HG02763 (cell line): ENCODE measurements around the gene SLC16A2.
"Not testable (repeated sequence)": the region's sequence is repeated elsewhere in the genome, so short reads cannot be mapped to it uniquely, and the experiment has no call there.

Experiments
- ATAC-seq: cut with Tn5 transposase; IDR thresholded peaks from one replicate; pipeline ENCODE4 v1.9.1; 2021; ENCODE audit warnings: mild to moderate bottlenecking, moderate library complexity; ENCODE audit not compliant: unreplicated experiment

SLC16A2 gene

DNA sequence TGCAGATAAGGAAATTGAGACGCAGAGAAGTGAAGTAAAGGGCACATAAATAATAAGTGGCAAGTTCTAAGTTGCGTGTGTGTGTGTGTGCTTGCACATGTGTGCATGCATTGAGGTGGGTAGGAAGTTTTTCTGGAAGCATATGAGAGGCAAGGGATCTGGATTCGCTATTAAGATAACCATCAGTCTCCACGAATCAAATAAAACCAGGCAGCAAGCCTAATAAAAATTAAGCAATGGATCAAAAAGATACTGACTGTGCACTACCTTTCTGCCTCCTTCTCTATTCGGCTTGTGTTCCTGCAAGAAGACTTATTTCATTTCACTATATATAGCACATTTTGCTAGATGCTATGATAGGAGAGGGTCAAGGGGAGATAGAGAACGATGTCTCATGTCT is 23.8 kb downstream of the SLC16A2 start:
- ATAC-seq, result no peak

DNA sequence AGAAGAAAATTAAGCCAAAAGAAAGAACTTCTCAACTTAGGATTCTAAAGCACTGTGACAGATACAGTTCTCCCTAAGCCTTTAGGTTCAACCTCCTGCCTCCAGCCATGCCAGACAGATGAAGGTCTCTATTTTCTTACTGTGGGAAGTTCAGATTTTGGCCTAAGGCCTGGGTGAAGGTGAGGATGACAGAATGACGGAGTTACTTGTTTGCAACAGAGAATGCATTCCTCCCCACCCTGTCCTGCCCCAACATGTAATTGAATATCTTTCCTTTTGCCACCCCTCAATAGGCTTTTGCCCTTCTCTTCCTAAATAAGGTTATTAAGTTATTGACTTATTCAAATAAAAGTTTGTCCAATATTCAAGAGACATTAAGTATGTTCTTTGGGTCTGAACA is 25.6 kb downstream of the SLC16A2 start:
- no peak for ATAC-seq

GRCh38 chrX:74448669-74449068 is 27.4 kb downstream of the SLC16A2 start:
- ATAC-seq, result no peak

GRCh38 chrX:74449322-74449936 is 28.1 kb downstream of the SLC16A2 start:
- ATAC-seq, result no peak

DNA sequence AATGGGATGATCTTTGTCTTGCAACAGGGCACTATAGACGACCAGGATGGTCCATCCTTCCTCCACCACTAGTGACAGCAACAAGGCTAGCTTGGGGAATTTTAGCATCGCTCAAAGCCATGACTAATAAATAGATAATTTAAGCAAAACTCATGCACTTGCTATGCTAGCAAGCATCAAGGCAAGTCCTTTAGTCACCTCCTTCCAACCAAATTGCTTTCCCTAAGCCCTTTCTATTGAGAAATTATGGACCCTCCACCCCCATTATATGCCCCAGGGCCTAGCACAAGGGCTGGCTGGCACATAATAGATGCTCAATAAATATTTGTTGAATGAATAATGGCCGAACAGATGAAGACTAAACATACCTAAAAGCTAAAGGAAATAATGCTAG is 28.6 kb downstream of the SLC16A2 start:
- ATAC-seq, result no peak

GRCh38 chrX:74450803-74451449 is 29.6 kb downstream of the SLC16A2 start:
- ATAC-seq, result no peak

- no peak for ATAC-seq
Measured at GRCh38 chrX:74451450-74452198, 30.3 kb downstream of the SLC16A2 start.

DNA sequence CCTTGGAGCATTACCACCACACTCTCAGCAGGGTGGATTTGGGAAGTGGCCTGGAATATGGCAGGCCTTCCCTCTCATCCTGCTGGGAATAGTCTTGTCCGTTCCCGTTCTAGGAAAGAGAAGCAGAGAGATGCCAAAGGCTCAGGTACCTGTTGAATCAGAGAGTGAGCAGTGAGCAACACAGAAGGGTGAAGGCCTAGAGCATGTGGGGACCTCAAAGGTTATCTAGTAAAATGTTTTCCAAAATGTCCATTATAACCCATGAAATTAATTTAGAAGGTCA is 30.8 kb downstream of the SLC16A2 start:
- ATAC-seq, result no peak

- no peak for ATAC-seq
Measured at GRCh38 chrX:74453178-74453577, 31.9 kb downstream of the SLC16A2 start.

- not testable (repeated sequence) for ATAC-seq
Measured at GRCh38 chrX:74454233-74454632, 32.9 kb downstream of the SLC16A2 start.

- no peak for ATAC-seq
Measured at GRCh38 chrX:74458736-74459135, 37.4 kb downstream of the SLC16A2 start.

DNA sequence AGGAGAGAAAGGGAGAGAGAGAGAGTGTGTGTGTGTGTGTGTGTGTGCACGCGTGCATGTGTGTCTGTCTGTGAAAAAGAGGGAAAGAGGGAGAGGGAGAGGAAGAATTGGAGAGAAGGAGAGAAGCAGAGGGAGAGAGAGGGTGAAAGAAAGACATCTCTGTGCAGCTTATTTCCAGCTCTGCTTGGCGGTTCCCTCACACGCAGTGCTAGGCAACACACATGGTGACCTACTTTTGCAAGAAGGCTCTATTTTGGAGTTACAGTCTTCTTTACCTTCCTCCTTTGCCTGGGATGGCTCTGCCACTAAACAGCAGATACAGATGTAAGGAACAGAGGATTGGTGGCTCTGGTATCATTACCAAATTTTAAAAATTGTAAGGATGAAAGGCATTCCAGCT is 40.1 kb downstream of the SLC16A2 start:
- ATAC-seq, result no peak

- no peak for ATAC-seq
Measured at GRCh38 chrX:74464722-74465121, 43.4 kb downstream of the SLC16A2 start.

DNA sequence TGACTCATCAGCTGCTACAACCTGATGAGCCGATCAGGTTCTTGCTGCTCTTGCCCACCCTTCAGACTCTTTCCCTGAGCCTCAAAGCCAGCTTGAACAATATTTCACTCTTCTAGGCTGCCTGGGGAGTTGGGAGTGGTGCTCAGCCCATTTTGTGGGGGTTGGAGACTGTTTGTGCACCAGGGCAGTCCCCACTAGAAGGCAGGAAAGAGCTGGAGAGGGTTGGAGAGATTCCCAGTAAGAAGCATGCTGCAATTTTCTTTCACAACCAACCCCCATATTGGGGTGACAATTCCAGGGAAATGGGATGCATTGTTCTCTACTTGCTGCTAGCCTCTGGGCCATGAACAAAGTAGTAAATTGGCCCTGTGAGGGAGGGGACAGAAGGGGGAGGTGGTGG is 44.1 kb downstream of the SLC16A2 start:
- no peak for ATAC-seq

GRCh38 chrX:74467656-74468055 is 46.4 kb downstream of the SLC16A2 start:
- ATAC-seq, result no peak

- not testable (repeated sequence) for ATAC-seq
Measured at GRCh38 chrX:74473116-74473515, 51.8 kb downstream of the SLC16A2 start.

DNA sequence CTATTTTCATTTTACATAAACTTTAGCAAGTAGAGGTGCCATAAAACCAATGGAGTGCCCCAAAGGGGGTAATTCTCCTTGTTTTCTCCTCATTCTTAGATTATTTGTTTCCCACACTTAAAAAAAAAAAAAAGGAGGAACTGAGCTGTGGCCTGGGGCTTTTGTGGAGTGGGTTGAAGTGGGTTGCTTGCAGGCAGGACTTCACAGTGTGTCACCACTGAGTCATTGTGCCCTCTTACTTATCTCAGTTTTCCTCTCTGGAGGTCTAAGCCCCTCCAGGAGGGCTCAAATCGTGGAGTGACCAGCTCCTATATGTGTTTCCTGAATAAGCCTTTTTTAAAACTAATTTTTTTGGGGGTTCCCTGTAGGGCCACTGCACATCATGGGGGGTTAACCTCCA is 69.0 kb downstream of the SLC16A2 start:
- no peak for ATAC-seq

DNA sequence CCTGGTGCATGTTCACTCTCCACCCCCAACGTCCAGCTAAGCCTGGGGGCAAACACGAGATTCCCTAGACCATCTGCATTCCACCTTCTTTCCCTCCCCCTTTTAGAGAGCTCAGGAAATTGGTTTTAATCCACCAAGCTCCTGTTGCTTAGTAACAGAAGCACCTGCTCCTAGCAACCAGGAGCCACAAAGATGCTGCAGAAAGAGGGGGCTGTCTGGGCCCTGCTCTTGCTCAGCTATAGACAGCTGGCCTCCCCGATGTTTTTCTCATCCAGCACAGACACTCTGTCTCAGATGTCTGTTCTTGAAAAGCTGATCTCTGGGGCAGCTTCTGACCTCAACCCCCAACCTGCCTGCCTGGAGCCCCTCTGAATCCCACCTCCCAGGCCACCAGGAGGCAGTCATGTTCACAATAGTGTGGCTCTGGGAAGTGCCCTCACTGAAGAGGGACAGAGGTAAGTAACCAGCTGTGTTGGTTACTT is 71.5 kb downstream of the SLC16A2 start:
- peak; percentile 53 for ATAC-seq

- ATAC-seq, result no peak
Measured at GRCh38 chrX:74493806-74494205, 72.5 kb downstream of the SLC16A2 start.

GRCh38 chrX:74498924-74499323 is 77.6 kb downstream of the SLC16A2 start:
- ATAC-seq, result no peak

DNA sequence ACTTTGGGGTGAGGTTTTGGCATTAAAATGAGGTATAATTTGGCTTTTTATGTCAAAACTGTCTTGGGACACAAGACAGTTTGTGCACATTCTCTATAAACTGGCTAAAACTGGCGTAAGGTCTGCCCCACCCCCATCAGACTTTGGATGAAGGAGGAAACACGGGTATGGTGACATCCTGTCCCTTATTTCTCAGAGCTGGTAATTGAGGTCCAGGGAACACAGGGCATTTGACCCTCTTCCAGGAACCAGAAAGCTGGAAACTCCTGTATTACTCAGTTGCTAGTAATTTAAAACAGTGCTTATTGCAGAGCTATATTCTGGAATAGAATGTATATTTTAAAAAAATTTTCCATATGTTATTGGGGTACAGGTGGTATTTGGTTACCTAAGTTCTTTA is 78.8 kb downstream of the SLC16A2 start:
- no peak for ATAC-seq

DNA sequence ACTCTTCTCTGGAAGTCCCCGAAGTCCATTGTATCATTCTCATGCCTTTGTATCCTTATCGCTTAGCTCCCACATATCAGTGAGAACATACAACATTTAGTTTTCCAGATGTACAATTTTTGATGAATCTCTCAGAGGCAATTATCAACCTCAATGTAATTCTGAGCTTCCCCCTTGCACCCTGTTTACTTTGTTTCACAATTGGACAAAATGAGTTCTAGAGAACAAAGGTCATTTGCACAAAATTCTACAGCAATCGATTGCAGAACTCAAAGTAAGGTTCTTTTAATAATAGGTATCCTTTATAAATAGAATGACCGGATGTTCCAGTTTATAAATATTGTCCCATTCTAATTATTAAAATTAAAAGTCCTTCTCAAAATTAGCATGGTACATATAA is 79.3 kb downstream of the SLC16A2 start:
- ATAC-seq, result no peak
